Measurements from ENCODE around the gene PPP1R18. TPM values are rescaled to one million over a fixed set of nuclear protein-coding genes. Genes with fewer than 3 reads are reported as not detected.

The PPP1R18 gene
- total and polyA plus RNA-seq, 9 of the 15 experiments (the other 6 are each of a cell fraction or from before 2014, with no cell fraction given) = 12.0 to 99.2 (median 42.6) TPM

GRCh38 chr6:30725713-30726505 is 39.5 kb upstream of the PPP1R18 start (continued):
- TF ChIP-seq HINFP (tag; conservative IDR thresholded peaks at IDR 0.05; ENCODE audit: low read depth) (no peak), DEAF1 (CRISPR knock-in tag; IDR thresholded peaks at IDR 0.05) (peak; percentile 19; the same call in 1 of the 2 replicates), MEF2D (tag; conservative IDR thresholded peaks at IDR 0.05; ENCODE audit: low read depth) (no peak), TSHZ1 (CRISPR knock-in tag; IDR thresholded peaks at IDR 0.05) (peak; percentile 5; the same call in 1 of the 2 replicates), ZNF23 (CRISPR knock-in tag; IDR thresholded peaks at IDR 0.05) (0 out of 2 replicates have a peak, but pooled peaks have one; percentile 17), ZNF146 (CRISPR knock-in tag; IDR thresholded peaks at IDR 0.05; ENCODE audit: unreplicated experiment) (no peak), ZNF445 (CRISPR knock-in tag; IDR thresholded peaks at IDR 0.05; ENCODE audit: low read depth) (peak; percentile 10; the same call in 1 of the 2 replicates), TCFL5 (CRISPR knock-in tag; conservative IDR thresholded peaks at IDR 0.05) (no peak; the same call in 1 of the 2 replicates), E2F6 (IDR thresholded peaks at IDR 0.05; ENCODE audit: borderline replicate concordance in 1 of 2, extremely low read depth in 1 of 2, insufficient read depth in 1 of 2, insufficient read length in 1 of 2, low read depth in 1 of 2, low read length in 1 of 2, poor library complexity in 1 of 2, severe bottlenecking in 1 of 2) (no peak), GABPB1 (CRISPR knock-in tag; IDR thresholded peaks at IDR 0.05) (no peak), BCLAF1 (IDR thresholded peaks at IDR 0.05; ENCODE audit: borderline replicate concordance in 1 of 2, control insufficient read depth in 1 of 2, low read depth in 2 of 2, low read length in 1 of 2) (peak in 1 of 2 experiments; percentile 66; a peak in 1 of 4 replicates), SUPT5H (IDR thresholded peaks at IDR 0.05) (peak; percentile 97)
